Vagina (tissue), 2 donors: ENCODE measurements around the gene FUT9.

Source experiments
- POLR2A ChIP-seq, 2 donors: fragments of 450-650 bp; IDR thresholded peaks; one replicate each; pipeline ENCODE4 v1.6.1; 2017; ENCODE audit warnings: antibody characterized with exemption in 2 of 2, mild to moderate bottlenecking in 2 of 2, moderate library complexity in 2 of 2
- TF ChIP-seq, protein P1 (sequence below), 3 experiments: fragments of 450-650 bp in 2 of 3; fragments of 200-600 bp in 1 of 3; sonication (generic) in 1 of 3; IDR thresholded peaks; one replicate each; pipeline ENCODE4 v1.5.1; 2017 to 2019; ENCODE audit warnings: antibody characterized with exemption in 3 of 3, mild to moderate bottlenecking in 2 of 3, moderate library complexity in 2 of 3

DNA sequence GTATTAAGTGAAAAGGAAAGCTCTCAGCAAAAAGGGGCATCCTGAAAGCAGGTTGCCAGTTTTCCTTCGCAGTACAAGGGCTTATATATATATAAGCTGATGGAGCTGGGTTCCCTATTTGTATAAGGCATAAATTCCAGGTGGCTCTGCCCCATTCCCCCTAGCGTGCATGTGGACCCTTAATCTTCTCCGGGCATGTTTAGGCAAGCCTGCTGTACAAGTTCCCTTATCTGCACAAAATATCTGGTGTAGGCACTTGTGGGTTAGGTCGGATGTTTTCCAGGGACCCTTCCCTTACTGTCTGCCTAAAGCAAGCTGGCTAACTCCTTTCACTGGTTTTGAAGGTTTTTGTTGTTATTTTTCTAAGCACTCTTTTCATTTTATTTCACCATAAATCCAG lies 140.7 kb downstream of the FUT9 start:
- TF ChIP-seq, protein P1, sequence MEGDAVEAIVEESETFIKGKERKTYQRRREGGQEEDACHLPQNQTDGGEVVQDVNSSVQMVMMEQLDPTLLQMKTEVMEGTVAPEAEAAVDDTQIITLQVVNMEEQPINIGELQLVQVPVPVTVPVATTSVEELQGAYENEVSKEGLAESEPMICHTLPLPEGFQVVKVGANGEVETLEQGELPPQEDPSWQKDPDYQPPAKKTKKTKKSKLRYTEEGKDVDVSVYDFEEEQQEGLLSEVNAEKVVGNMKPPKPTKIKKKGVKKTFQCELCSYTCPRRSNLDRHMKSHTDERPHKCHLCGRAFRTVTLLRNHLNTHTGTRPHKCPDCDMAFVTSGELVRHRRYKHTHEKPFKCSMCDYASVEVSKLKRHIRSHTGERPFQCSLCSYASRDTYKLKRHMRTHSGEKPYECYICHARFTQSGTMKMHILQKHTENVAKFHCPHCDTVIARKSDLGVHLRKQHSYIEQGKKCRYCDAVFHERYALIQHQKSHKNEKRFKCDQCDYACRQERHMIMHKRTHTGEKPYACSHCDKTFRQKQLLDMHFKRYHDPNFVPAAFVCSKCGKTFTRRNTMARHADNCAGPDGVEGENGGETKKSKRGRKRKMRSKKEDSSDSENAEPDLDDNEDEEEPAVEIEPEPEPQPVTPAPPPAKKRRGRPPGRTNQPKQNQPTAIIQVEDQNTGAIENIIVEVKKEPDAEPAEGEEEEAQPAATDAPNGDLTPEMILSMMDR (IDR thresholded peaks at IDR 0.05): no peak
- no peak for TF ChIP-seq POLR2A (IDR thresholded peaks at IDR 0.05)
